Neural progenitor cell (in vitro differentiated cells): ENCODE measurements around the gene ZNRF1.

Source experiments
- EZH2 ChIP-seq: fragments of 200-600 bp; sonication (generic); IDR thresholded peaks from 2 replicates; pipeline ENCODE4 v1.6.1; 2017; ENCODE audit warnings: antibody characterized with exemption, mild to moderate bottlenecking, moderate library complexity
- EZH2phosphoT487 ChIP-seq: fragments of 200-600 bp; sonication (generic); IDR thresholded peaks from 2 replicates; pipeline ENCODE4 v1.6.1; 2017; ENCODE audit warnings: antibody characterized with exemption
- TF ChIP-seq, protein P1 (sequence below): fragments of 200-600 bp; sonication (generic); IDR thresholded peaks from 2 replicates; pipeline ENCODE4 v1.5.1; 2017; ENCODE audit warnings: antibody characterized with exemption, mild to moderate bottlenecking

DNA sequence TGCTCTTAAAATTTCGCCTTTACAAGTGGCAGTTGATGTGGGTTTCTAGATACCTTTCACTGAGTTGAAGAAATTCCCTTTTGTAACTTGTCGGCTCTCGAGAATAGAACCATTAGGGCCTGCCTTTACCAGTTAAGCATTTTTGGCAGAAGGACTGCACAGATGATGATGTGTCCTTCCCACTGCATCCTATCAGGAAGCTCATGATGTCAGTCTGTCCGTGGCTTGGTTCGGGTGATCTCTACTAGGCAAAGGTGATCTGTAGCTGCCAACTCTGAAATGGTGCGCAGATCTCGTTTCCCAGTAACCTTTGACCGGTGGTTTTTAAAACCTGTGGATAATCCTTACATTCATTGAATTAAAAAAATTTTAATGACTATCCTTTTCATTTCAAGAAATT is 49.7 kb downstream of the ZNRF1 start:
- TF ChIP-seq, protein P1, sequence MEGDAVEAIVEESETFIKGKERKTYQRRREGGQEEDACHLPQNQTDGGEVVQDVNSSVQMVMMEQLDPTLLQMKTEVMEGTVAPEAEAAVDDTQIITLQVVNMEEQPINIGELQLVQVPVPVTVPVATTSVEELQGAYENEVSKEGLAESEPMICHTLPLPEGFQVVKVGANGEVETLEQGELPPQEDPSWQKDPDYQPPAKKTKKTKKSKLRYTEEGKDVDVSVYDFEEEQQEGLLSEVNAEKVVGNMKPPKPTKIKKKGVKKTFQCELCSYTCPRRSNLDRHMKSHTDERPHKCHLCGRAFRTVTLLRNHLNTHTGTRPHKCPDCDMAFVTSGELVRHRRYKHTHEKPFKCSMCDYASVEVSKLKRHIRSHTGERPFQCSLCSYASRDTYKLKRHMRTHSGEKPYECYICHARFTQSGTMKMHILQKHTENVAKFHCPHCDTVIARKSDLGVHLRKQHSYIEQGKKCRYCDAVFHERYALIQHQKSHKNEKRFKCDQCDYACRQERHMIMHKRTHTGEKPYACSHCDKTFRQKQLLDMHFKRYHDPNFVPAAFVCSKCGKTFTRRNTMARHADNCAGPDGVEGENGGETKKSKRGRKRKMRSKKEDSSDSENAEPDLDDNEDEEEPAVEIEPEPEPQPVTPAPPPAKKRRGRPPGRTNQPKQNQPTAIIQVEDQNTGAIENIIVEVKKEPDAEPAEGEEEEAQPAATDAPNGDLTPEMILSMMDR, result no peak
- no peak for TF ChIP-seq EZH2
- no peak for TF ChIP-seq EZH2phosphoT487
